T-helper 22 cell (primary cell): ENCODE results near the gene FKBP4.
A peak's percentile ranks its signal among the peaks of the same experiment; 100 is the strongest.

Source experiments
- DNase-seq: peaks from one replicate; pipeline ENCODE4 v3.0.0-alpha.2; 2020; ENCODE audit warnings: low read depth

Gene FKBP4

DNA sequence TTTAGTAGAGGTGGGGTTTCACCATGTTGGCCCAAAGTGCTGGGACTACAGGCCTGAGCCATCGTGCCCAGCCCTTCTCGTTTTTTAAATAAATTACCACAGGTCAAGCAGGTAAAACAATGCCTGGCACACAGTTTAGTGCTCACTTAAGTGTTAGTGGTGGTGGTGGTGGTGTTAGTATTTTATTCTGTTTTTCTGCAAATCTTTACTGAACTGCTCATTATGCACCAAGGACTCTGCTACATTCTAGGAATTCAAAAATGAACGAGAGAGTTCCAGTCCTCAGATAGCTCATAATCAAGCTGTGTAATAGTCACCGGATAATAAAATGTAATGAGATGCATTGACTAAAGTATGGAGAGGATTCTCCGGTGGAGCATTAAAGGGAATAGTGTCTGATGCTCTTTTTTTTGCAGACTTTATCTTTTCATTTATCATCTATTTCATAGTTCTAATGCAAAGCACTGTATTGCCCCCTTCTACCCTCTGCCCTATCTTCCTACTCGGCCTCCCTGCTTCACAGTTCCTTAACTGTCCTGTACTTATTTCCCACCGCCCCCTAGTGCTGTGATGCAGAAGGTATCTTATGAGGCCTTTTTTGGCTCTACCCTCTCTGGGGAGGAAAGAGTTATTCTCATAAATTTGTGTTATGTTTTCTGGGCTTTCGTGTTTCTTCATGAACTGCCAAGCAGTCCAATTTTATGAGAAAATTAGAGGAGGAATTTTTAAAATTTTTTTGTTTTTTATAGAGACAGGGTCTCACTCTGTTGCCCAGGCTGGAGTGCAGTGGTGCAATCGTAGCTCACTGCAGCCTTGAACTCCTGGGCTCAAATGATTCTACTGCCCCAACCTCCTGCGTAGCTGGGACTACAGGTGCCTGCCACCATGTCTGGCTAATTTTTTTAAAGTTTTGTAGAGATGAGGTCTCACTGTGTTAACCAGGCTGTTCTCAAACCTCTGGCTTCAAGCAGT, 18.7 kb downstream of the FKBP4 start:
- peak; percentile 13 for DNase-seq

DNA sequence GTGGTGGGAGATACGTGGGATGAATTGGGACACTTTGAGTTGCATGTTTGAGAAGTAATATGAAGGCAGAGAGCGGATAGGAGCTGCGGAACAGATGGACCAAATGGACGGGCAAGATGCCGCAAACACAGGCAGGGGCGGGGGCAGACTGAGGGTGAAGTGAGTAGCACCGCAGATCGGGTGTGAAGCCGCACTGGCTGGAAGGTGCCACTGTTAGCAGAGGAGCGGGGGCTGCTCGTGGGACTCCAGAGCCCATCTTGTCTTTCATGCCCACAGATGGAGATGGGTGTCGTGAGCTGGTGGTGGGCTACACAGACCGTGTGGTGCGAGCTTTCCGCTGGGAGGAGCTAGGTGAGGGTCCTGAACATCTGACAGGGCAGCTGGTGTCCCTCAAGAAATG, 25.0 kb downstream of the FKBP4 start:
- DNase-seq, result no peak

DNA sequence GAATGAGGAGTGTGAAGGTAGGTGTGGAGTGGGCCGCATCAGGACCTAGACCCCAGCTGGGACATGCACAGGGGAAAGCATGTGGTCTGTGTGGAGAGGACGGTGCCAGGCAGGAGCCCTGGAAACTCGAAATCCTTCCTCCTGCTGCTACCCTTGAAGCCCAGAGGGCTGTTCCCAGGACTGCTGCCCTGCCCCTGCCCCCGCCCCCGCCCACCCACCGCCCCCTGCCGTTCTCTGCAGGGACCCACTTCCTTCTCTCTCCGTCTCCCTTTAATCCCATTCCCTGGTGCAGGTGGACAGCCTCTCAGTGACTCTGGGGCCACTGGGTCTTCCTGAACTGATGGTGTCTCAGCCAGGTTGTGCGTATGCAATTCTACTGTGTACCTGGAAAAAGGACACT, 25.7 kb downstream of the FKBP4 start:
- DNase-seq, result no peak

DNA sequence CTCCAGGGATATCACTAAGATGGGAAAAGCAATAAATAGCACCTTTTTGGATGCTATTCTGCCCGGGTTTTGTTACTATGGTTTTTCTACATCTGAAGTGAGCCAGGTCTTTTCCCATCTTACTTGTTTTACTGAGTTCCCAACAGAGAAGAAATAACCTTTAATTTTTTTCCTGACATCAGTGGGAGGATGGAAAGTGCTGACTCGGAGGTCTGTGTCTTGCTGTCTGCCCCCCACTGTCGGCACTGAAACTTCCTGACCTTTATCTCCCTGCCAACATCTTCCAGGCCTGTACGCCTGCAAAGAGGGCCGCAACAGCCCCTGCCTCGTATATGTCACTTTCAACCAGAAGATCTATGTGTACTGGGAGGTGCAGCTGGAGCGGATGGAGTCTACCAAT, 28.7 kb downstream of the FKBP4 start:
- no peak for DNase-seq

DNA sequence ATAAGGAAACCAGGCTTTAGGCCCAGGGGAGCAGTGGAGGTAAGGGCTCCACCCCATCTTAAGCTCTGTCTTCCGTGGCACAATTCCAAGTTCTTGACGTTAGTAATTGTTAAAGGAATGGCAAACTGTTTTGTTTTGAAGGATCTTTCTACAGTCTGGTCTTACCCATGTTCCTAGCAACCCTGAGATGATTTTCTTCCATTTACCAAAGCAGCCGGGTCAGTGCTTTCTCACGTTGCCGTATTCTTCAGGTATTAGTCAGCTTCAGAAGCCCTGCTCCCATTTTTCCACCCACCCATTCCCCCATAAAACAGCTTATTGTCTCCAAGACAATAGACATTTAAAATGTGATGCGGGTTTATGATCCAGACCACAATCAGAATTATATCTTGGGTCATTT, 29.8 kb downstream of the FKBP4 start:
- DNase-seq, result no peak

DNA sequence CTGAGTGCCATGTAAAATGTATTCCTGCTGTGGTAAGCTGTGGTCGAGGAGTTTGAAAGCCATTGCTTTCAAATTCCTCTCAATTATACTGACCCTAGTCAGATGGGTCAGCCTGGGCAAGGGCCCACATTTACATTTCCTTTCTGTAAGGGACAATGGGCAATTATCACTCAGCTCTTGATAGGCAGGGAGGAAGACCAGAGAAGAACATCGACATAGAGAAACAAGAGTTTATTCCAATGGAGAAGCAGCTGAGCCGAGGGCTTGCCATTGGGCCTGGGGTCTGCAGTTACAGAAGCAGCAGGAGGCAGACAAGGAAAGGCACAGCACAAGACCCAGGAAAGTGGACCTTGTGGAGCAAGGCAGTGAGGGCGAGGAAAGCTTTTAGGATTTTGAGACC, 30.4 kb downstream of the FKBP4 start:
- no peak for DNase-seq

DNA sequence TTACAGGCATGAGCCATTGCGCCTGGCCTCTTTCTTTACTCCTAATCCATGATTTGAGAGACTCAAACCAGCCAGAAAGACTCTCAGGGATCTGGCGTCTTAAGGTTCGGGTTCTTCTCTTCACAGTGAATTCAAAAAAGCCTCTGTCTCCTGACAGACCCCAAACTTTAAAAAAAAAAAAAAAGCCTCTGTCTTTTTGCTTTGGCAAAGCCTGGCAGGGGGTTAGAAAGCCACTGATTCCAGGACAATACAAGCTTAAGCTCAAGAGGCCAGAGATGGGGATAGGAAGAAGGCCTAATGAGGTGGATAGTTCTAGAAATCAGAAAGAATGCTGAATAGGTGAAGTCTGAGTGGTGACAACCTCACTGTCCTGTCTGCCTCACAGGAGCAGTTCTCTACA, 31.3 kb downstream of the FKBP4 start:
- no peak for DNase-seq

DNA sequence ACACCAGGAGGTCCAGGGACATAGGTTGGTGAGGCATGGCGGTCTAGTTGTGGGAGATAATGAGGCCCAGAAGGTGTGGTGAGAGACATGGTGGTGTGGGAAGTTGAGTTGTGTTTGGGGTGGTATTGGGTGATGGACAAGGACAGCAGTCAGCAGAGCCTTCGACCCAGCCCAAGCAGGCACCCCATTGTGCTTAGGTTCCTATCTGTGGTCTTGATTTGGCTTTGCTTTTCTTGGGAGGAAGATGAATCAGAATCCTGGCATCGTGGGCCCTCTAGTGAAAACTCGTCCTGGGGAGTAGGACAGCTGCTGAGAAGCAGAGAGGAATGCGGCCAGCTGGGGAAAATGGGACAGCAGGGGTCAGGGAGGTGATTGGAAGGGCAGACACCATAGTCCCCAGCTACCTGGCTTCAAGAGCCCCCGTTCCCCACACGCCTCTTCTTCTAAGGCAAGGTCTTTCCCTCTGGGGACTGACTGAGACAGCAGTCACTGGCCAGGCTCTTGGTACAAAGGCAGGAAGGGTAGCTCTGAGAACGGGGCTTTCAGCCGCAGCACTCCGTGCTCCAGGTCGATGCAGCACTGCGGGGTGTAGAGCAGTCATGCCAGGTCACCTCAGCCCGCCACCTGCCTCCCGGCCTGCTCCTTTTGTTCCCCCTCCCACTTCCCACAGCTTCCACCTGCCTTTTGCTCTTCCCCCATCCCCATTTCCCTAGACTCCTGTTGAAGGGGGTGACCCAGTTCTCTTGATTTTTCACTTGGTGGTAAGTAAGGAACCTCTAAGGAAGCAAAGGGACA, 32.1 kb downstream of the FKBP4 start:
- no peak for DNase-seq

DNA sequence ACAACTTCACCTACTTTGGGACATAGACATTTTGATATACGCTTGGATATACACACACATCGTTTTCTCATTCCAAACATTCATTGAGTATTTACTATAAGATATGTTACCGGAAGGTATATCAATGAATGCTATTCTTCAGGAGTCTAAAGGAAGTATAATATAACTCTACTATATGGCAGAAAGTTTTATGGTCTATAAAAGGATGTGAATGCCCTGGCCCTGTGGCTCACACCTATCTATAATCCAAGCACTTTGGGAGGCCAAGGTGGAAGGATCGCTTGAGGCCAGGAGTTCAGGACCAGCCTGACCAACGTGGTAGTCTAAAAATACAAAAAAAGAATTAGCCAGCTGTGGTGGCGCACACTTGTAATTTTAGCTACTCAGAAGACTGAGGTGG, 34.5 kb downstream of the FKBP4 start:
- no peak for DNase-seq

DNA sequence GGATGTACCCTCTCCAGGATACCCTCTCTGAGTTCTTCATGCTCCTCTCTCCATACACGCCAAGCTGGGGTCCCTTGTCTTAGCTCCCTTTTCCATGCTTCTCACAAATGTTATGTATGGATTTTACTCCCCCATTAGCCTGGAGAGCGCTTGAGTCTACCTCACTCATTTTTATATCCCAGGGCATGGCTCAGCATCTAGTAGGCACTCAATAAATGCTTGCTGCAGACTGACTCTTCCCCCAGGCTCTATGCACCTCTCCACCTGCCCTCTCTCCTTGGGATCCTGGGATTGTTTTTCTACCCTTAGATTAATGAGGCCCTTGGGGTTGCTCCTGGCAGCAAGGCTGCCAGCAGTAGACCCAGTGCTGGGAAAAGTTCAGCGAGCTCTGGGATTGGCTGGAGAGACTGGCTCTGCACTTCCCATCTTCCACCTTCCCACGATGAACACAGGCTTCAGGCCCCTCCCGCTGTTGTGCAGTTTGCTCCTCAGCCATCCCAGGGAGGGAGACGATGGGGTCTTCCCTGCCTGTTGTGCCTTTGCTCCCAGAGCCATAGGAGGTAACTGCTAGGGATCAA, 37.9 kb downstream of the FKBP4 start:
- no peak for DNase-seq

DNA sequence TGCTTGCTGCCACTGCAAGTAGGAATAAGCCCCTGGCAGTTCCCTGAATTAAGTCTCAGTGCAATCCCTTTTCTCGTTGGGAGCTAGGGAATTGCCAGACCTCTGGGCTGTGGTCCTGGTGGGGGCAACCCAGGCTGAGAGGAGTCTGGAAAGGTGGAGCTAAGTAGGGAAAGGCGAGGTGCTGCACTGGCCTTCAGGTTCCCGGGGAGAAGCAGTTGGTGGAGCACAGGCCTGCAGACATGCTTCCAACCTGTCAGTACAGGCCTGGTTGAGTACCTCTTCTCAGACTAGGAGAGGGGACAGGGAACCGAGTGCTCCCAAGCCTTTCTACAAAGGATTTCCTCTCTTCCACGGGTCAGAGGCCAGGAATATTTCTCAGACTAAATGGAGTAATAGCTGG, 38.6 kb downstream of the FKBP4 start:
- no peak for DNase-seq

DNA sequence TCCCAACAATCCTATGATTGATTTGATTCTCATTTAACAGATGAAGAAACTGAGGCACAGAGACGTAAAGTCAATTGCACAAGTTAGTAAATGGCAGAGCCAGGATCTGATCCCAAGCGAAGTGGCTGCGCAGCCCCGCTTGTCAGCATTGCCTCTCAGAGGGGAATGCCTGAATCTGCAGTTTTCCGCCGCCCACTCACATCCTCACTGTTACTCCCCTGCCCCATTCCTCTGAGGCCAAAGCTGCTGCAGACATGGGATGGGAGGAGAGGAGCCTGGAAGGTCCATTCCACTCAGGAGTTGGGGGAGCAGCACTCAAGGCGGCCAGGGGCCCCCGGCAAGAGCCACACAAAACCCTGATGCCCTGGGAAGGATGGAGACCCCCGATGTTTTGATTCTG, 39.0 kb downstream of the FKBP4 start:
- DNase-seq, result no peak

DNA sequence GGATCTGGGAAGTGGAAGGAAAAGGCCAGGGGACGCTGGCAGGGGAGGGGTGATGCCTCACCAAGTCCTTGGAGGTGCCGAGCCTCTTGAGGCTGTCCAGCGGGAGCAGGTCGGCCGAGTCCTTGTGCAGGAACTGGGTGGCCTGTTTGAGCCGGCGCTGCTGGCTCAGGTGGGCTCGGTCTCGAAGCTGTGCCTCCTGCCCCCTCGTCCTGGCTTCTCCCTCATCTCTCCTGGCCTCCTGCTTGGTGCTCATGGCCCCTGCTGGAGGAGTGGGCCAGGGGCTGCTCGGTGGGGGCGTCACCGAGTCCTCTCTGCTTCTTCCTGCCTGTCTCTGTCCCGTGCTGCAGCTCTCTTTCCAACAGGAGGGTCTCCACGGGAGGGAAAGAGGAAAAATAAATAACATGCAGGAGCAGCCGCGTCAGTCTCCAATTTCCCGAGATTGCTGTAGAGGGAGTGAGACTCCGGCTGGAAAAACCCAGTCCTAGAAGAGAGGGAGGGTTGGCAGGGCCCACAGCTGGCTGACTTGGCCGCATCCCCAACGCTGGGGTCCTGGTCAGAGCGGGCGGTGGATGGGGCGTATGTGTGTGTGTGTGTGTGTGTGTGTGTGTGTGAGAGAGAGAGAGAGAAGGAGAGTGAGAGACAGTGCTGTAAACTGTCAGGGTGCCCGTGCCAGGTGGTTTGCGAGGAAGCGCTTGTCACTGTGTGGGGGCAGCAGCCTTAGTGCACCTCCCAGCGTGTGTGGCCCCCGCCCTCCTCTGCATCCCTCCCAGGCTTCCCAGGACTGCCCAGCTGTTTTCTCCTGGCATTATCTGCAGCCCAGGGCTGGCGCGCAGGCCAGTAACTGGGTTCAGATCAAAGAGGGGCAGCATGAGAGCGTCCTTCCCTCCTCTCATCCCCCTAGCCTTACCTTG, 40.1 kb downstream of the FKBP4 start, which contains the start of gene NRIP2:
Gene NRIP2 (minus strand): TSS at position 455 of the 911 bp plus-strand sequence. CDS start 52 bp downstream, at position 403.
- no peak for DNase-seq

DNA sequence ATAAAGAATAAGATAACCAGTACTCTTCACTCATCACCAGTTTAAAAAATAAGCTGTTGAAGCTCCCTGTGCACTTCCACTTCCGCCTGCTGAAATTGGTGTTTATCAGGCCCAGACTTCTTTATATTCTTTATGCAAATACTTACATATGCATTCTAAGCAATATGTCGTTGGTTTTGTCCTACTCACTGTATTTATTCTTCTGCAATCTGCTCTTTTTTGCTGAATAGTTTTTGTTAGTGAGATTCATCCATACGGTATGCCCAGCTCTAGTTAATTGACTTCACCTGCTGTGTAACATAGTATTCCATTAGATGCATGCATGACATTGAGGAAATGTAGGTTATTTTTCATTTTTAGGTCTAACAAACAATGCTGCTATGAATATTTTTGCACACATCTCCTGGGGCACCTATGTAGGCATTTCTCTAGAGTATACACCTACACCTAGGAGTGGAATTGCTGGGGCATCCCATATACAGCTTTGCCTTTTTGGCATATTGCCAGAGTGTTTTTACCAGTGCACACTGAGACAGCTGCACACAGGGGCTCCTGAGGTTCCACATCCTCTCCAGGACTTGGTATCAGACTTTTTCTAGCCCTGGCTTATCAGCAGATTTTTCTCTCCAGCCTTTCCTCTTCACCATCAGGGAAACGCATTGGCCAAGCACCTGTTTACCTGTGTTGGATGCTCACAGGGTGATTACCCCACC, 41.1 kb downstream of the FKBP4 start:
- no peak for DNase-seq

DNA sequence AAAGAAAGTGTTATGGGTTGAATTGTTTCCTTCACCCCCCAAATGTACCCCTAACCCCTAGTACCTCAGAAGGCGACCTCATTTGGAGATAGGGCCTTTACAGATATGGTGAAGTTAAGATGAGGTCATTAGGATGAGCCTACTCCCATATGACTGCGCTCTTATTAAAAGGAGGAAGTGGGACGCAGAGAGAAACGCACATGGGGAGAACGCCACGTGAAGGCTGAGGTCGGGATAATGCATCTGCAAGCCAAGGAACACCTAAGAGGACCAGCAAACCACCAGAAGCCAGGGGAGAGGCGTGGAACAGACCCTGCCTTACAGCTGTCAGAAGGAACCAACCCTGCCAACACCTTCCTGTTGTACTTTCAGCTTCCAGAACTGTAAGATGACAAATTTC, 41.8 kb downstream of the FKBP4 start:
- no peak for DNase-seq

DNA sequence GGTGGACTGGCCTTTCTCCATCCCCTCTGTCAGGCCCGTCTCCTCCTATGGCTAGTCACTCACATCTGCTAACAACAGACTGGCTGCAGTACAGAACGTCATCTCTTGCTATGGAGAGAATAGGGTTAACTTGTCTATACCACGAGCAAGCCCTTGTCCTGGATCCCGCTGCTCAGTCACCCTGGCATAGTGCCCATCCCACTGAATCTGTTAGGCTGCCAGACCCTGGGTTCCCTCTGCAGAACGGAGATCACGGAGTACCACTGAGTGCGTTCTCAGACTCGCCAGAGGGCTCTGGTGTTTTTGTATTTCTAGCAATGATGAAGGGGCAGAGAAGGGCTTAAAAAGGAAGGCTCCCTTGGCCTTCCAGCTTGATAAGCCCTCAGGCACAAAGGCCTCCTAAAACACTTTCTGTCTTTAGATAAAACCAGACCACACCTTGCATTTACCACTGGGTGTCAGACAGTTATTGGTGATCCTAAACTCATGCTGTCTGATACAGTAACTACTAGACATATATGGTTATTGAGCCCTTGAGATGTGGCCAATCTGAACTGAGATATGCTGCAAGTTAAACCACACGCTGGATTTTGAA, 46.4 kb downstream of the FKBP4 start:
- no peak for DNase-seq

DNA sequence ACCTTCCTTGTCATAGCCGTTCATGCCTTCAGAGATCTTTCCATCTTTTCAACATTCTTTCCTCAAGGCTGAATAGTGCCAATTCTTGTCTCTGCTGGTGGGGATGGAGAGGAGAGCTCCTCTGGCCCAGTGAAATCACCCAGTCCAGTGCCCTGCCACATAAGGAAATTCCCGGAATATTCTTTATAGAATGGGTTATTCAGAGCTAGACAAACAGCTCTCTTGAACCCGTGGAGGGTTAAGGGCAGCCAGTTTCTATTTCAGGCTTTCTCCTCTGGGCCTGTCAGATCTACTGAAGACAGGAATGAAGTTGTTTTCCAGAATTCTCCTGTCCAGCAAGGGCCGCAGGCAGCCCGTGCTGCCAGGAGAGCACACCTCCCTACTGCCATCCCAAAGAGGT, 48.2 kb downstream of the FKBP4 start:
- no peak for DNase-seq

DNA sequence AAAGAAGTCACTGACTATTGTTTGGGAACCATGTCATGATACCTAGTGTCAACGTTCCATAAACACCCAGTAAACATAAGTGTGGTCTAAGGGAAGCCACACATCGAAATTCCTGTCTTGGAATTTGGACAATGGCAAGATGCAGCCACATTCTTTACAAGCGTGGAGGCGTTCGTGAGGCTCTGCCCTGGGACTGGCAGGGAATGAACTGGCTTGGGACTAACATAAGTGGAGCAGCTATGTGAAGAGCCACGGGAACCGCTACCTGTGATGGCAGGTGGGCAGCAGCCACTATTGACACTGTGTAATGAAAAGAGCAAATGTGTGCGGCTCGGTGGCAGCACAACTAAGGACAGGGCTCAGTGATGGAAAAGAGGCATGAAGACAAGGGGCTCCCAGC, 50.0 kb downstream of the FKBP4 start:
- DNase-seq, result no peak

DNA sequence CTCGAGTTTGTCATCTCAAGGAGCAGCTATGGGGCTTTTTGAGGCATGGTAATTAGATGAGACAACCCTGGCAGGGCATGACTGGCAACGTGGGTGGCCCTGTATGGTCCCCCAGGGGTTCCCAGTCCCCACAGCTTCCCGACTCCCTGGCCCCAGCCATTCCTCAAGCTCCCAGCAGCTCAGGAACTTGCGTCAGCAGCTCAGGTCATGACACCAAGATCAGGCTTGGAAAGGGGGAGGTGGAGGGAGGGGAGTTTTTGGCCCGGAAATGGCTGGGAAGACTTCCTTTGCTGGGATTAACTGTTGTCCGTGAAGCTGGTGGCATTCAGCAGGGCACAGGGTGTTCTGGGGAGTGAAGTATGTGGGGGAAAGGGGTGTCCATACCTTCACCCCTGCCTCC, 50.5 kb downstream of the FKBP4 start:
- DNase-seq, result no peak

DNA sequence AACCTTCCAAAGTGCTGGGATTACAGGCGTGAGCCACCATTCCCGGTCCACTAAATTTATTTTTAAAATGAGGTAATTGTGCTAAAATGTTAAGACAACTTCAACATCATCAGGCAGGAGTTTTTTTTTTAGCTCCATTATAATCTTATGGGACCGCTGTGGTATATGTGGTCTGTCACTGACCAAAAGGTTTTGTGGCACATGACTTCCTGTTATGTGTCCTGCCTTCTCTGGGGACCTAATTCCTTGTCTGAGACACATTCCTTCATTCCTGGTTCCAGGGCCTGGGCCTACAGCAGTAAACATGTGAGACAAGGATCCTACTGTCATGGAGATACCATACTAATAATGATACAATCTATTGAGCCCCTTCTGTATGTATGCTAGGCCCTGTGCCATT, 57.2 kb downstream of the FKBP4 start:
- no peak for DNase-seq

DNA sequence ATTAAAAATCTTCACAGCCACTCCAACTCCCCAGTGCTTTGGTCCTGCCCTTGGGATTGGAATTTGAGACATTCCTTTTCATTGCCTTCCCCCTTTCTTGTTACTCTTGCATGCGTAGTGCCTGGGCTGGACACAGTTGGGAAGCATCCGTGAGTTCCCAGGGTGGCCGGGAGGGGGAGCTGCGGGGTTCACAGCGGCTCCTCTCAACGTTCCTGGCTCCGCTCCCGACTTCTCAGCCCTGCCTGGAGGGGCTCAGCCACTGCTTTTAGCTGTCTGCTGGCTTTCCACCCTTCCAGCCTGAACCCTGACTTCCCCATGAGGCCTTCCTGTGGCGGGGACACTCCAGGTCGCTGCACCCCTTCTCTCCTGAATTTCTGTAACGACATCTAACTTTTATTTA, 58.9 kb downstream of the FKBP4 start:
- no peak for DNase-seq
